Activated naive CD8-positive, alpha-beta T cell treated with anti-CD3 and anti-CD28 coated beads, Interleukin-2, amount 50 U/mL, for 24 hours (primary cell): Measurements from ENCODE around the gene ZNF329.

Experiments used
- ATAC-seq: fragments of 150-1000 bp; cut with Tn5 transposase; one replicate; pipeline ENCODE4 v1.10.0; 2021
- DNase-seq: peaks from one replicate; pipeline ENCODE4 v3.0.0; 2021
- H3K27ac Mint-ChIP-seq: one replicate; pipeline ENCODE4 v1.8.0; 2021; ENCODE audit warnings: mild to moderate bottlenecking, mixed read lengths
- H3K27me3 Mint-ChIP-seq: one replicate; pipeline ENCODE4 v1.8.0; 2021; ENCODE audit warnings: mixed read lengths
- H3K36me3 Mint-ChIP-seq: one replicate; pipeline ENCODE4 v1.8.0; 2021; ENCODE audit warnings: low read depth, mixed read lengths
- H3K4me1 Mint-ChIP-seq: one replicate; pipeline ENCODE4 v1.8.0; 2021; ENCODE audit warnings: mixed read lengths
- H3K4me3 Mint-ChIP-seq: one replicate; pipeline ENCODE4 v1.8.0; 2021; ENCODE audit warnings: mild to moderate bottlenecking, moderate library complexity, mixed read lengths
- H3K9me3 Mint-ChIP-seq: one replicate; pipeline ENCODE4 v1.8.0; 2021; ENCODE audit warnings: mixed read lengths

Gene ZNF329

DNA sequence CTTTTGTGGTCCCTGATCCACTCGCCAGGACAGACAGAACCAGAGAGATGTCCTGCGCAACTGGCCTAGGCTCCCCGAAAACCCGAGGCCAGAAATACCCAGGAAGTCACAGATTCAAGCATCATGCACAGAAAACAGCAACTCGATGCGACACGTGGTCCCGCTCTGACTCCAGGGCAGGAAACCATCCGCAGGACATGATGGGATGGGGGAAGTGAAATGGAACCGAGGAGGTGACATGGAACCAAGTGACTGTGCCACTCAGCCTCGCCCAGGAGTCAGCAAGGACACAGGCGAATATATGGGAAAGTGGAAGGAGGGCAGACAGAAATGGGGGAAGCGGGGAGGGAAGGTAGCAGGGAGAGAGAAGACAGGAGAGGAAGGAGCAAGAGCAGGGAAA is 53.7 kb downstream of the ZNF329 start:
- Mint-ChIP-seq H3K27me3 (no peaks in the 10 kb centered on the region), H3K36me3 (peaks cover 21% of the 10 kb centered on the region), H3K27ac (peak overlapping the region; percentile 77), H3K4me1 (peaks cover 12% of the 10 kb centered on the region), H3K9me3 (peaks cover 25% of the 10 kb centered on the region), H3K4me3 (peak overlapping the region; percentile 70)
- ATAC-seq (no peak), DNase-seq (no peak)

DNA sequence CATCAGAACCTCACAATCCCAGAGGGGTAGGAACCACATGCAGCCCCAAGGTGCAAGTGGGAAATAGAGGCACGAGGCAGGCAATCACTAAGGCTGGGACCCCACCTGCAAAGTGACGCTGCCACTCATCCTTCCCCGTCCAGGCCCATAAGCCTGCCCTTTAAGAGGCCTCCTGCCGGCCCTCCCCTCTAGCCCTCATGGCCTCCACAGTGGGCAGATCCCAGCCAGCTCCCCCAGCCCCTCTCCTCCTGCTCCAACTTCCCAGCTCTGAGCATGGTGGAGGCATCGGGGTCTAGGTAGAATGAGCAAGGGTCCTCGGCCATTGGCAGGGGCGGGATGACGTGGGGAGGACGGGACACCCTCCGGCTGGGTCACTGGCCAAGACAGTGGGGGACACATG is 55.3 kb downstream of the ZNF329 start:
- H3K27ac Mint-ChIP-seq: no peak overlapping the region
- DNase-seq: no peak
- no peak for ATAC-seq
- H3K36me3 Mint-ChIP-seq: peaks cover 24% of the 10 kb centered on the region
- no peak overlapping the region for H3K4me3 Mint-ChIP-seq
- H3K27me3 Mint-ChIP-seq: no peaks in the 10 kb centered on the region
- H3K4me1 Mint-ChIP-seq: peaks cover 12% of the 10 kb centered on the region
- peaks cover 28% of the 10 kb centered on the region for H3K9me3 Mint-ChIP-seq

DNA sequence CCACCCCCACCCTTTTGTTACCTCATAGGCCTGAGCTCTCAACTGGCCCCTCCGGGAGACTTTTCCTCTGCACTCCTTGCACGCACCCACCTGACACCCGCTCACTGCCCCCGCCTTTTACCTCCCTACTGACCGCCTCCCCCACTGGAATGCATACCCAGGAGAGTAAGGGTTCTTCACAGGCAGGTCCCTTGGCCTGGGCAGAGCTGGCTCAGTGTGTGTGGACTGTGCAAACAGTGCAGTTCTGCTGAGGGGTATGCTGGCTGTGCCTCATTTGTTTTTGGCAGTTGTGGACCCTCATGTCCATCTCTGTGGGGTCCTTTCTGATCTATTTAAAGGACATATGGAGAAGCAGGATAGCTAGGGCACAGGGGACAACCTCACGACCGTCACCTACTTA is 57.5 kb downstream of the ZNF329 start:
- Mint-ChIP-seq H3K27me3 (no peaks in the 10 kb centered on the region), H3K4me3 (no peak overlapping the region), H3K36me3 (peaks cover 24% of the 10 kb centered on the region), H3K4me1 (peaks cover 5% of the 10 kb centered on the region), H3K27ac (no peak overlapping the region), H3K9me3 (peaks cover 23% of the 10 kb centered on the region)
- DNase-seq (no peak), ATAC-seq (no peak)

DNA sequence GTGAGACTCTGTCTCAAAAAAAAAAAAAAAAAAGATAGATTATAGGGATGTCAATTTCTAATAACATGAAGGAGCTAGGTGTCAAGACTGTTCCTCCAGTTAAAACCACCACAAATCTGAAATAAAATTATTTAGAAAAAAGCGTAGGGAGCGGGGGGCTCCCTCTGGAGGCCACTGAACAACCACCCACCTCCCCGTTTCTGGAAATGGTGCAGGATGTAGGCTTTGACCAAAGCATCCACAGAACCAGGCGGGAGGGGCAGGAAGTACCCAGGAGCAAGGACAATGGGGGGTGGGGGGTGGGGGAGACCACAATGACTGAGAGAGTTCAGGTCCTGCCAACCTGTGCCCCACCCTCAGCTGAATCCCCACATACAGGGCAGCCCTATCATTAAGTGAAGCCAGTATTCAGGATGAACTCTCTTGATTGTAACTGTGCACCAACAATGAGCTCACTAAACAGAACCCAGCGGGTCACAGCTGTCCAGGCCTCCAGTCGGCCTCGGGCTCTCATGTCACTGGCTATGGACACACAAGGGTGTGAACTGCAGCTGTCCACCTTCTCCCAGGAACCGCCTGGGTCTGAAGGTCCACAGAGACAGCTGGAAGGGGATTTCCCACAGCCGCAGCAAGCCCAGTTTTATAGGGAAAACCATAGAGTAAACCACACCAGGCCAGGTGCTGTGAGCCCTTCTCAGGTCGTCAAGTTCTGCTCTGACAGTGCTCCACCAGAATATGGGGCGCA is 59.2 kb downstream of the ZNF329 start:
- no peaks in the 10 kb centered on the region for H3K27me3 Mint-ChIP-seq
- peaks cover 20% of the 10 kb centered on the region for H3K9me3 Mint-ChIP-seq
- no peaks in the 10 kb centered on the region for H3K4me1 Mint-ChIP-seq
- DNase-seq: no peak
- no peak overlapping the region for H3K4me3 Mint-ChIP-seq
- no peak overlapping the region for H3K27ac Mint-ChIP-seq
- ATAC-seq: no peak
- H3K36me3 Mint-ChIP-seq: peaks cover 31% of the 10 kb centered on the region

DNA sequence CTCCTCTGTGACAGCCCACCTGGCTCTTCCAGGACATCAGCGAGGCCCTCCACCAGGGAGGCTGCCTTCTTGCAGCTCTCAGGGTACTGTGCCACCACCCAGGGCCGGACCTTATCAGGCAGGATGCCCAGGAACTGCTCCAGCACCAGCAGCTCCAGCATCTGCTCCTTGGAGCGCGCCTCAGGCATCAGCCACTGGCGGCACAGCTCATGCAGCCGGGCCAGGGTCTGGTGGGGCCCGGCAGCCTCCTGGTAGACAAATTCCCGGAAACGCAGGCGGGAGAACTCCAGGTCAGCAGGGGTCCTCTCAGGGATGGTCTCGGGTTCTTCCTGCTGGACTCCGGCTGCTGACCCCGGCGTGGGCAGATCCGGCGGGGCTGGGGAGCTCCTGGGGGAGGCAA is 60.7 kb downstream of the ZNF329 start:
- Mint-ChIP-seq H3K4me1 (no peaks in the 10 kb centered on the region), H3K27ac (no peak overlapping the region), H3K9me3 (peaks cover 15% of the 10 kb centered on the region), H3K4me3 (no peak overlapping the region), H3K27me3 (no peaks in the 10 kb centered on the region), H3K36me3 (peaks cover 36% of the 10 kb centered on the region)
- DNase-seq (no peak), ATAC-seq (no peak)

DNA sequence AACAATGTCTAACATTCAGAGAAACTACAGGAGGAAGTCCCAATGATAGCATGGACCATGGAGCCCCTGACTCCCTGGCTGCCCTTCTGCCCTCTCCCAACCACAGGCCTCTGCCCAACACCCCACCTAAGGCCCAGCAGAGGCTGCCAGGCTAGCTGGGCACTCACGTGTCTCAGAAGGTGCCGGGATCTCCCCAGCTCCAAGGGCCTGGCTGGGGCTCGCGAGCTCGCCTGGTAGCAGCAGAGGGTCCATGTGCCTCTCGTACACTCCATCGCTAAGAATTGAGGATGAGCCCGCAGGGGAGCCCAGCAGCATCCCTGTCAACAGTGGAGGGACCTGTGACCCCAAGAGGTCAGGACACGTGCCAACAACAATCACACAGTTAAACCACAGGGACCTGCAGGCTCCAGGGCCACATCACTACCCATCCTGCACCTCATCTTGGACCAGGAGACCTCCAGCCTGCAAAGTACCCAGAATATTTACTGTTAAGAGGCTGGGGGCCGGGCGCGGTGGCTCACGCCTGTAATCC is 62.0 kb downstream of the ZNF329 start:
- DNase-seq (no peak), ATAC-seq (no peak)
- Mint-ChIP-seq H3K4me1 (no peaks in the 10 kb centered on the region), H3K9me3 (peaks cover 21% of the 10 kb centered on the region), H3K27me3 (no peaks in the 10 kb centered on the region), H3K27ac (no peak overlapping the region), H3K36me3 (peaks cover 43% of the 10 kb centered on the region), H3K4me3 (no peak overlapping the region)

DNA sequence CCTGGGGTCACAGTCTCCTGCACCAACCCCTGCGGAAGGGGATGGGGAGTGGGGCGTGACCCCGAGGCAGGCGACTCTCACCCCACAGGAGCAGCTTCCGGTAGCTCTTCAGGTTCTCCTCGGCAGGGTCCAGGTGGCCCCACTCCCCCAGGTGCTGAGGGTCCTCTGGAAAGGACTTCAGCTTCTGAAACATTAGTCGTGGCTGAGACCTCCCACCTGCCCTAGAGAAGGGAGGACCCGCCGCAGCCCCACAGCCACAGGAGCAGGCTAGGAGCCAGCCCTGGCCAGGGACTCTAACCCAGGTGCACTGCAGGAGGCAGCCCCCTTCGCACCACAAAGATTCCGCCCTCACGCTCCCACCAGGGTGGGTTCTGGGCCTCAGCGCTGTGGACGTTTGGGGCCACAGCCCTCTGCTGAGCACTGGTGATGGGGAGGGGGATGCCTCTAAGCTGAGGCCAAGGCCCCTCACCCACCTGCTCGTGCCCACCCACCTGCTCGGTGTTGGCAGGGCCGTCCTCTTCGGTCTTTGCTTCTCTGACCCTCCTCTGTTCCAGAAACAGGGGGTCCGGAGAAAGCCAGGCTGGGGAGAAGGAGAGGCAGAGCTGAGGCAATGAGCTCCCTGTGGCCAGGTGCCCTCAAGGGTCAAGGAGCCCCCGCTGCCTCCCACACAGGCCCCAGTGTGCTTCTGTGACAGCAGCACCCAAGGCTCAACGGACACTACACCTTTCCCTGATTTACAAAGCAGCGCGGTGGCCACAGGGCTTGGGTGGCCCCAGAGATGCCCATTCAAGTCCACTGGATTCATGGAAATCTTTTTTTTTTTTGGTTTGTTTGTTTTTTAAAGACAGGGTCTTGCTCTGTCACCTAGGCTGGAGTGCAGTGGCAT is 63.5 kb downstream of the ZNF329 start:
- DNase-seq: no peak
- Mint-ChIP-seq H3K27me3 (no peaks in the 10 kb centered on the region), H3K36me3 (peaks cover 44% of the 10 kb centered on the region), H3K9me3 (peaks cover 18% of the 10 kb centered on the region), H3K4me3 (no peak overlapping the region), H3K4me1 (no peaks in the 10 kb centered on the region), H3K27ac (no peak overlapping the region)
- no peak for ATAC-seq

DNA sequence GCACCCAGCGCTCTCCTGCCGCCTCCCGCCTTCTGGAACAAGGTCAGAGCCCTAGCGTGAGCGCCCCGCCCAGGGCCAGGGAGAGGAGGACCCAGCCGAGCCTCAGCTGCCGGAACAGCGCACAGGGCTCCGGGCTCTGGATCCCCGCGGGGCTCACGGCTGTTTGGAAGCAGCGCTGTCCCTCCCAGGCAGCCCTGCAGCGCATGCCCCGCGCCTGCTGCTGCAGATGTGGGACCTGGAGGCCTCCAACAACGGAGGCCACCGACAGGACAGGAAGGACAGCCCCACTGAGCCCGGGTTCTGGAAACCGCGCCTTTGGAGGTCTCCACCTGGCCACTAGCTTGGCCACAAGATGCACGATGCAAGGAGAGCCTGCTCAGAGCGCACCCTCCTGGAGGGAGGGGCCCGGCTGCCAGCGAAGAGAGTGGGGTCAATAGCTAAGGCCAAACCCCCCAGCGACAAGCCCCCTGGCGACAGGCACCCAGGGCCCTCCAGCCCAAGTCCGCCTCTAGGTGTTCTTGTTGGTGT is 65.2 kb downstream of the ZNF329 start:
- Mint-ChIP-seq H3K36me3 (peaks cover 50% of the 10 kb centered on the region), H3K4me1 (no peaks in the 10 kb centered on the region), H3K27ac (no peak overlapping the region), H3K9me3 (peaks cover 25% of the 10 kb centered on the region), H3K27me3 (no peaks in the 10 kb centered on the region), H3K4me3 (no peak overlapping the region)
- DNase-seq (no peak), ATAC-seq (no peak)

DNA sequence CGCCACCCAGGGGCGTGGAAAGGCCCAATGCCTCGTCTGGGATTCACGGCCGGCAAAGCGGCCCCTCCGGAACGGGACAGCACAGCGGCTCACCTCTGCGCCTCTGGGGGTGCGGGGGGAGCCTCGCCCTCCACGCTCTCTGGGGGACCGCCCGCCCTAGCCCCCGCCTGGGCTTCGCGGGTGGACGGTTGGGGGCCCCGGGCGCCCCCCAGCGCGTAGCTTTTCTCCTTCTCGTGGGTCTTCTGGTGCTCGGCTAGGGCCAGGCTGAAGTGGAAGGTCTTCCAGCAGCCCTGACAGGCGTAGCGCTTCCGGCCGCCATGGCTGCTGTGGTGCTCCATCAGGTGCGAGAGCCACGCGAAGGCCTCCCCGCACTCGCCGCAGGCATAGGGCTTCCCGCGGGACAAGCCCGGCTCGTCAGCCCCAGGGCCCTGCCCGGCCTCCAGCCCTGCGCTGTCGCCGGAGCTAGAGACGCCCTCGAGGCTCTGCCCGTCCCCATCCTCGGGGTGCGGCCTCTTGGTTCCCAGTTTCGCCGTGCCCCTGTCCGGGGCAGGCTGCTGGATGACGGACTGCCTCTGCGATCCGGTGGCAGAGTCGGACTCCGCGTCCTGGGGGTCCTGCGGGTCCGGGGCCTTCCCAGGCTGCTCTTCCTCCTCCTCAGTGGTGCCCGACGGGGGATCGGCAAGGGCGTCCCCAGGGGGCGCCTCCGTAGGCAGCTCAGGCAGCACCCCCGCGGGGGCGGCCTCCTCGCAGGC is 65.8 kb downstream of the ZNF329 start:
- Mint-ChIP-seq H3K9me3 (peaks cover 30% of the 10 kb centered on the region), H3K4me3 (no peak overlapping the region), H3K4me1 (no peaks in the 10 kb centered on the region), H3K27ac (no peak overlapping the region), H3K27me3 (no peaks in the 10 kb centered on the region), H3K36me3 (peaks cover 54% of the 10 kb centered on the region)
- no peak for DNase-seq
- no peak for ATAC-seq

DNA sequence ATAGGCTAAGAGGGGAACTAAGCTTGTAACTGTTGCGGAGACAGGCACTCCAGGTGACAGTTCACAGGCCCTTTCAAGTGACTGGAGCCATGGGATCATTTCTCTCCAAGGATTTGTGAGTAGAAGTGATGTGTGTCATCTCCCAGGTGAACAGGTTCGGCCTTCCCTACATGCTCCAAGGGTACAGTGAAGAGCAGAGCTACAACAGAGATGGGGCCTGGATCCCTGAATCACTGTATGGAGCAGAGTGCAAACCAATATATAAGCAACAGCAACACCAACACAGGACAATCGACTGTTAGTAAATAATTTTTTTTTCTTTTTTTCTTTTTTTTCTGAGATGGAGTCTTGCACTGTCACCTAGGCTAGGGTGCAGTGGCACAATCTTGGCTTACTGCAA is 67.6 kb downstream of the ZNF329 start:
- Mint-ChIP-seq H3K4me3 (no peak overlapping the region), H3K27ac (no peak overlapping the region), H3K4me1 (no peaks in the 10 kb centered on the region), H3K27me3 (no peaks in the 10 kb centered on the region), H3K9me3 (peaks cover 32% of the 10 kb centered on the region), H3K36me3 (peaks cover 49% of the 10 kb centered on the region)
- ATAC-seq (no peak), DNase-seq (no peak)

DNA sequence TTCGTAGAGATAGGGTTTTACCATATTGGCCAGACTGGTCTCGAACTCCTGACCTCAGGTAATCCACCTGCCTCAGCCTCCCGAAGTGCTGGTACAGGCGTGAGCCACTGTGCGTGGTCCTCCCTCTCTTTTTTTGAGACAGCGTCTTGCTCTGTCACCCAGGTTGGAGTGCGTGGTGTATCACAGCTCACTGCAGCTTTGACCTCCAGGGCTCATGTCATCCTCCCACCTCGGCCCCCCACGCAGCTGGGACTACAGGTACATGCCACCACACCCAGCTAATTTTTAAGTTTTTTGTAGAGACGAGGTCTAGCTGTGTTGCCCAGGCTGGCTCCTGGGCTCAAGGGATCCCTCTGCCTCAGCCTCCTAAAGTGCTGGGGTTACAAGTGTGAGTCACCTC is 70.8 kb downstream of the ZNF329 start:
- Mint-ChIP-seq H3K9me3 (peaks cover 44% of the 10 kb centered on the region), H3K27ac (no peak overlapping the region), H3K27me3 (no peaks in the 10 kb centered on the region), H3K36me3 (peaks cover 41% of the 10 kb centered on the region), H3K4me1 (no peaks in the 10 kb centered on the region), H3K4me3 (no peak overlapping the region)
- ATAC-seq (no peak), DNase-seq (no peak)
